Neural progenitor cell (in vitro differentiated cells): ENCODE data around the gene BIRC6. TPM values are rescaled to one million over a fixed set of nuclear protein-coding genes. Genes with fewer than 3 reads are reported as not detected.
"Not testable (repeated sequence)": the region's sequence is repeated elsewhere in the genome, so short reads cannot be mapped to it uniquely, and the experiment has no call there.

Experiments used
- DNase-seq: peaks from one replicate; pipeline ENCODE4 v3.0.0-alpha.2; 2016; ENCODE audit warnings: low spot score
- H2AFZ ChIP-seq: fragments of 200-600 bp; sonication (generic); replicated peaks from 2 replicates; pipeline ENCODE4 v1.6.1; 2016; ENCODE audit warnings: antibody characterized with exemption
- H3F3A ChIP-seq: fragments of 200-600 bp; sonication (generic); 2 replicates; pipeline ENCODE4 v1.6.1; 2016; ENCODE audit warnings: antibody characterized with exemption, low read depth
- H3K27ac ChIP-seq: fragments of 200-600 bp; sonication (generic); 2 replicates; pipeline ENCODE4 v1.5.1; 2016; ENCODE audit warnings: mild to moderate bottlenecking
- H3K27me3 ChIP-seq: fragments of 200-600 bp; sonication (generic); 2 replicates; pipeline ENCODE4 v1.6.1; 2016; ENCODE audit warnings: mild to moderate bottlenecking, moderate library complexity
- H3K36me3 ChIP-seq: fragments of 200-600 bp; sonication (generic); 2 replicates; pipeline ENCODE4 v1.5.1; 2016
- H3K4me1 ChIP-seq: fragments of 200-600 bp; sonication (generic); 2 replicates; pipeline ENCODE4 v1.6.1; 2016; ENCODE audit warnings: mixed run types
- H3K4me2 ChIP-seq: fragments of 200-600 bp; sonication (generic); 2 replicates; pipeline ENCODE4 v1.6.1; 2016
- H3K4me3 ChIP-seq: fragments of 200-600 bp; sonication (generic); 2 replicates; pipeline ENCODE4 v1.5.1; 2016
- H3K79me2 ChIP-seq: fragments of 200-600 bp; sonication (generic); 2 replicates; pipeline ENCODE4 v1.6.1; 2016; ENCODE audit warnings: low read depth
- H3K9ac ChIP-seq: fragments of 200-600 bp; sonication (generic); 2 replicates; pipeline ENCODE4 v1.6.1; 2016
- H3K9me3 ChIP-seq: fragments of 200-600 bp; sonication (generic); 2 replicates; pipeline ENCODE4 v1.5.1; 2016; ENCODE audit warnings: low read depth
- H4K20me1 ChIP-seq: fragments of 200-600 bp; sonication (generic); 2 replicates; pipeline ENCODE4 v1.6.1; 2016; ENCODE audit warnings: low read depth
- H3K27ac Mint-ChIP-seq: 3 replicates; pipeline ENCODE4 v1.8.0; 2021; ENCODE audit warnings: mixed read lengths
- H3K27me3 Mint-ChIP-seq: 2 replicates; pipeline ENCODE4 v1.8.0; 2022; ENCODE audit warnings: low read depth, mild to moderate bottlenecking, inconsistent platforms, moderate library complexity, mixed read lengths; ENCODE audit not compliant: insufficient read depth
- H3K36me3 Mint-ChIP-seq: 3 replicates; pipeline ENCODE4 v1.8.0; 2021; ENCODE audit warnings: mixed read lengths
- H3K4me1 Mint-ChIP-seq: 3 replicates; pipeline ENCODE4 v1.8.0; 2021; ENCODE audit warnings: mixed read lengths
- H3K4me3 Mint-ChIP-seq: 3 replicates; pipeline ENCODE4 v1.8.0; 2021; ENCODE audit warnings: mild to moderate bottlenecking, moderate library complexity, mixed read lengths
- H3K9me3 Mint-ChIP-seq: 3 replicates; pipeline ENCODE4 v1.8.0; 2020; ENCODE audit warnings: mixed read lengths
- EZH2 ChIP-seq: fragments of 200-600 bp; sonication (generic); IDR thresholded peaks from 2 replicates; pipeline ENCODE4 v1.6.1; 2017; ENCODE audit warnings: antibody characterized with exemption, mild to moderate bottlenecking, moderate library complexity
- EZH2phosphoT487 ChIP-seq: fragments of 200-600 bp; sonication (generic); IDR thresholded peaks from 2 replicates; pipeline ENCODE4 v1.6.1; 2017; ENCODE audit warnings: antibody characterized with exemption
- total RNA-seq: library from RNA; depleted of rRNA; stranded (reverse); fragments of >200 nt; gene quantifications from 2 replicates; pipeline ENCODE4 v1.2.3, GENCODE V29; 2015; ENCODE audit warnings: low replicate concordance
- TF ChIP-seq, protein P1 (sequence below): fragments of 200-600 bp; sonication (generic); IDR thresholded peaks from 2 replicates; pipeline ENCODE4 v1.5.1; 2017; ENCODE audit warnings: antibody characterized with exemption, mild to moderate bottlenecking

Gene BIRC6
- total RNA-seq, 1 donor from 2014 or later, result 105 TPM

DNA sequence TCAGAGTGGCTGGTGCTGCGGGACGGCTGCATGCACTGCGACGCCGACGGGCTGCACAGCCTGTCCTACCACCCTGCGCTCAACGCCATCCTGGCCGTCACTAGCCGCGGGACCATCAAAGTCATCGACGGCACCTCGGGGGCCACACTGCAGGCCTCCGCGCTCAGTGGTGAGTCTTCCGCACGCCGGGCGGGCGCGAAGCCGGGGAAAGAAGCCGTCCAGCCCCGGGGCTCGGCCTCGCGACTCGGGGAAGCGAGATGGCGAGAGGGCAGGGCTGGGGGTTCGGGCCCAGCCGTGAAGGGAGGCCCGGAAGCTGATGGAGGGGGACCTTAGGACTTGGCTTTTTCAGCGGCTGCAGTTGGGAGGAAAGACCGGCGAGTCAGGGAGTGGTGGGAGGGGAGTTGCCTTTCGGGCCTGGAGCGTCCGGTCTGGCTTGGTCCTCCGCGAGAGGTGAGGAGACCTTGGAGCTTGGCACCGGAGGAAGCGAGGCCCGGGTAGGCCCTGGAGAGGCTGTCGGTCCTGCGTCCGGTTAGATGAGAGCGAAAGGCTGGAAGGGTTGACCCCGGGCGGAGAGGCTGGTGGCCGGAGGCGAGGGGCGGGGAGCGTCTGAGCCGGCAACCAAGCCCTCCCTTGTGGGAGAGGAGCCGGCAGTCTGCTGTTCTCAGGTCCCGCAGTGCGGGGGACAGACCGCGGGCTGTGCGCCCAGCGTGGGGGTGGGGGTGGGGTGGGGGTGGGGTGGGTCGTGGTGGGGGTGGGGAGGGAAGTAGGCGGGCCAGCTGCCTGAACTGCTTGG, 691 bp downstream of the BIRC6 start:
- Histone ChIP-seq H3K4me2 (peak overlapping the region; percentile 97), H2AFZ (peak overlapping the region; percentile 67)
- TF ChIP-seq, protein P1, sequence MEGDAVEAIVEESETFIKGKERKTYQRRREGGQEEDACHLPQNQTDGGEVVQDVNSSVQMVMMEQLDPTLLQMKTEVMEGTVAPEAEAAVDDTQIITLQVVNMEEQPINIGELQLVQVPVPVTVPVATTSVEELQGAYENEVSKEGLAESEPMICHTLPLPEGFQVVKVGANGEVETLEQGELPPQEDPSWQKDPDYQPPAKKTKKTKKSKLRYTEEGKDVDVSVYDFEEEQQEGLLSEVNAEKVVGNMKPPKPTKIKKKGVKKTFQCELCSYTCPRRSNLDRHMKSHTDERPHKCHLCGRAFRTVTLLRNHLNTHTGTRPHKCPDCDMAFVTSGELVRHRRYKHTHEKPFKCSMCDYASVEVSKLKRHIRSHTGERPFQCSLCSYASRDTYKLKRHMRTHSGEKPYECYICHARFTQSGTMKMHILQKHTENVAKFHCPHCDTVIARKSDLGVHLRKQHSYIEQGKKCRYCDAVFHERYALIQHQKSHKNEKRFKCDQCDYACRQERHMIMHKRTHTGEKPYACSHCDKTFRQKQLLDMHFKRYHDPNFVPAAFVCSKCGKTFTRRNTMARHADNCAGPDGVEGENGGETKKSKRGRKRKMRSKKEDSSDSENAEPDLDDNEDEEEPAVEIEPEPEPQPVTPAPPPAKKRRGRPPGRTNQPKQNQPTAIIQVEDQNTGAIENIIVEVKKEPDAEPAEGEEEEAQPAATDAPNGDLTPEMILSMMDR, result no peak
- TF ChIP-seq EZH2 (no peak), EZH2phosphoT487 (no peak)

DNA sequence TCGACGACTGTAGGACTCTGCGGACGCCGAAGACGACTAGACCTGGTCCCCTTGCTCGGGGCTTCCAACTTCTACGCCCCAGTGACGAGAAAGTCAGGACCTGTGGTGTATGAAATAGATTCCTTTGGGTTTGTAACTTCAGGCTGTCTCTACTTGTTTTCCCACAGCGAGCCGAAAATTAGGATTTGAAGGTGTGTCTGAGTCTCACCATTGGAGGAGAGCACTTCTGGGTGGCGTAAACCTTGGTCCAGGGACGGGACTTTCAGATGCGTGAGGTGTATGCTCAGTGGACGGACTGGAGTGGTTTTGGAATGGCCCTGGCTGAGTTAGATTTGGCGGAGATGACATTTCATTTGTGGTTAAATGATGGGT, 1.3 kb downstream of the BIRC6 start:
- Mint-ChIP-seq H3K4me1 (peaks cover 20% of the 10 kb centered on the region), H3K4me3 (peak overlapping the region; percentile 90), H3K27me3 (no peaks in the 10 kb centered on the region), H3K27ac (peak overlapping the region; percentile 23), H3K36me3 (peaks cover 6% of the 10 kb centered on the region), H3K9me3 (no peaks in the 10 kb centered on the region)
- no peak overlapping the region for H2AFZ ChIP-seq
- H3K4me3 ChIP-seq, result peak overlapping the region; percentile 95
- H3K4me2 ChIP-seq, result peak overlapping the region; percentile 97
- no peaks in the 10 kb centered on the region for H3K36me3 ChIP-seq
- no peaks in the 10 kb centered on the region for H3K9me3 ChIP-seq
- peaks cover 59% of the 10 kb centered on the region for H3K79me2 ChIP-seq
- peaks cover 26% of the 10 kb centered on the region for H3F3A ChIP-seq
- peak overlapping the region; percentile 45 for H3K9ac ChIP-seq
- DNase-seq, result peak; percentile 25
- TF ChIP-seq EZH2 (no peak), EZH2phosphoT487 (no peak)
- TF ChIP-seq, protein P1, result no peak
- H3K27me3 ChIP-seq, result no peaks in the 10 kb centered on the region
- peak overlapping the region; percentile 30 for H3K27ac ChIP-seq
- H4K20me1 ChIP-seq, result peaks cover 22% of the 10 kb centered on the region
- peaks cover 9% of the 10 kb centered on the region for H3K4me1 ChIP-seq

More for the DNA sequence above, 691 bp downstream of the BIRC6 start:
- Histone ChIP-seq H3K27me3 (no peaks in the 10 kb centered on the region), H3F3A (peaks cover 26% of the 10 kb centered on the region), H4K20me1 (peaks cover 22% of the 10 kb centered on the region), H3K4me1 (peaks cover 9% of the 10 kb centered on the region), H3K4me3 (peak overlapping the region; percentile 95), H3K9me3 (no peaks in the 10 kb centered on the region), H3K36me3 (no peaks in the 10 kb centered on the region), H3K9ac (peak overlapping the region; percentile 87), H3K27ac (peak overlapping the region; percentile 94), H3K79me2 (peaks cover 54% of the 10 kb centered on the region)
- H3K4me3 Mint-ChIP-seq, result peak overlapping the region; percentile 90
- H3K27ac Mint-ChIP-seq, result peak overlapping the region; percentile 82
- H3K9me3 Mint-ChIP-seq, result no peaks in the 10 kb centered on the region
- DNase-seq, result peak; percentile 71
- peaks cover 6% of the 10 kb centered on the region for H3K36me3 Mint-ChIP-seq
- H3K4me1 Mint-ChIP-seq, result peaks cover 20% of the 10 kb centered on the region
- H3K27me3 Mint-ChIP-seq, result no peaks in the 10 kb centered on the region

DNA sequence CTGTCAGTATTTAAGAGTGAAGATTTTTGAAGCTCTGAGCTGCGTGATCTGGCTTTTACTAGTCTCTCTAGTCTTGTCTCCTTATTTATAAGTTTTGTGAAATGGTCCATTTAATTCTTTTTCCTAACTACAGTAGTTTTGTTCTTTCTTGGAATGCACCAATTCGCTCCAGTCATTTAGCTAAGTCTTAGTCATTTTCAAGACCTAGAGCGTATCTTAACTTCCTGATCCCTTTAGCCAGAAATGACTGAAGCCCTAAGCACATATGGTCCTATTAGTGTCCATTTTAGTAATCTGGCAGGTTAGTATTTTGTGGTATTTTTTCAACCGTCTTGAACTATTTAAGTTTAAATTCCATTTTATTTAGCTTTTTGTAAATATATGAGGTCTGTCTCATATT, 3.6 kb downstream of the BIRC6 start:
- Histone ChIP-seq H3K4me3 (no peak overlapping the region), H4K20me1 (peaks cover 40% of the 10 kb centered on the region), H2AFZ (no peak overlapping the region), H3K27ac (no peak overlapping the region), H3K9ac (no peak overlapping the region), H3K36me3 (no peaks in the 10 kb centered on the region), H3K79me2 (peaks cover 83% of the 10 kb centered on the region), H3K4me2 (no peak overlapping the region), H3K9me3 (no peaks in the 10 kb centered on the region), H3K4me1 (peaks cover 9% of the 10 kb centered on the region), H3K27me3 (no peaks in the 10 kb centered on the region), H3F3A (peaks cover 26% of the 10 kb centered on the region)
- no peaks in the 10 kb centered on the region for H3K27me3 Mint-ChIP-seq
- peaks cover 6% of the 10 kb centered on the region for H3K36me3 Mint-ChIP-seq
- no peak overlapping the region for H3K27ac Mint-ChIP-seq
- no peaks in the 10 kb centered on the region for H3K9me3 Mint-ChIP-seq
- no peak overlapping the region for H3K4me3 Mint-ChIP-seq
- TF ChIP-seq EZH2phosphoT487 (no peak), EZH2 (no peak)
- TF ChIP-seq, protein P1, result no peak
- peaks cover 17% of the 10 kb centered on the region for H3K4me1 Mint-ChIP-seq
- DNase-seq, result no peak

DNA sequence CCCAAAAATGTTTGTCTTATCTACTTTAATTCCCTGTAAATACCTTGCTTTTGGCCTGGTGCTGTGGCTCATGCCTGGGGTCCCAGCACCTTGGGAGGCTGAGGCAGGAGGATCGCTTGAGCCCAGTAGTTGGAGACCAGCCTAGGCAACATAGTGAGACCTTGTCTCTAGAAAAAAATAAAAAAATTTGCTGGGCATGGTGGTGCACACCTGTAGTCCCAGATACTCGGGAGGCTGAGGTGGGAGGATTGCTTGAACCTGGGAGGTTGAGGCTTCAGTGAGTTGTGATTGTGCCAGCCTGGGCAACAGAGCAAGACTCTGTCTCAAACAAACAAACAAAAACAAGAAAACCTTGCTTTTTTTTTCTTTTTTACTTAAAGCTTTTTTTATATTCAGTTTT, 6.2 kb downstream of the BIRC6 start:
- H3K9me3 ChIP-seq, H3K4me1 ChIP-seq, H3K36me3 Mint-ChIP-seq, H3K27ac Mint-ChIP-seq, H3K4me2 ChIP-seq, DNase-seq, H3K27ac ChIP-seq, H3K27me3 Mint-ChIP-seq, H3K27me3 ChIP-seq, H3K4me3 Mint-ChIP-seq, H3K9ac ChIP-seq, H3F3A ChIP-seq, H3K9me3 Mint-ChIP-seq, H3K4me3 ChIP-seq, H3K36me3 ChIP-seq, H2AFZ ChIP-seq: not testable (repeated sequence)
- Histone ChIP-seq H3K79me2 (peaks cover 100% of the 10 kb centered on the region), H4K20me1 (peaks cover 53% of the 10 kb centered on the region)
- peaks cover 17% of the 10 kb centered on the region for H3K4me1 Mint-ChIP-seq
